NCI-H2171 (cell line): ENCODE data around the gene KSR1.

Experiments
- DNase-seq: peaks from one replicate; lab custom pipeline; 2025; lab: John Stamatoyannopoulos, UW

The KSR1 gene

DNA sequence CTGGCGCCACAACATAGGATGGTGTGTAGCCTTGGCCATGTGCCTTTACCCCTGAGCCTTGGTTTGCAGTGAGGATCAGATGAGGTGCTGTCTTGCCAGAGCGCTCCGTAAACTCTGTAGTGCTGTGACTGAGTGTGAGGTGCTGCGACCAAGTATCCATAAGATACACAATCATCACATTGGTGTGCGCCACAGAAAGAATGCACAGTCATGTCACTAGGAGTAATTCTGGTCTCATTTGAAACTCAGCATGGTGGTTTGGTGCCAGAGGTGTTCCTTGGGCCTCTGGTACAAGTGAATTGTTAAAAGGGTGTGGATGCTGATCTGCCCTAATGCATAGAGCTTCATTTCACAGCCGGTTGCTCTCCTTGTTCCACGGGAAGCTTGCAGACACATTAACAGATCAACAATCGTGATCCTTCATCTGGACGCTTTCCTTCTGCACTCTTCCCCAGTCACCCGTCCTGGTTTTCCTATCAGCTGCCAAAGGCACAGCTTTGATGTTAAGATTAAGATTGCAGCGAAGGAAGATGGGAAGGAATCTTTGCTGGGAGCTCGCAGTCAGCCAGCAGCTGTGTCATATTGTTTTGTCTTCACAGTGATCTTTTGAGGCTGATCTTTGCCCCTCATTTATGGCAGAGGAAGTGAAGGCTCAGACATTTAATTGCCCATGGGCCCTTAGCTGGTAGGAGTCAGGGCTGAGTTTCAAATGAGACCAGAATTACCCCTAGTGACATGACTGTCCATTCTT lies 79.1 kb downstream of the KSR1 start:
- no peak for DNase-seq

GRCh38 chr17:27535975-27536374 lies 79.7 kb downstream of the KSR1 start:
- no peak for DNase-seq

- no peak for DNase-seq
Measured at GRCh38 chr17:27536781-27537180, 80.5 kb downstream of the KSR1 start.

GRCh38 chr17:27538156-27538955 lies 82.1 kb downstream of the KSR1 start:
- DNase-seq: no peak

DNA sequence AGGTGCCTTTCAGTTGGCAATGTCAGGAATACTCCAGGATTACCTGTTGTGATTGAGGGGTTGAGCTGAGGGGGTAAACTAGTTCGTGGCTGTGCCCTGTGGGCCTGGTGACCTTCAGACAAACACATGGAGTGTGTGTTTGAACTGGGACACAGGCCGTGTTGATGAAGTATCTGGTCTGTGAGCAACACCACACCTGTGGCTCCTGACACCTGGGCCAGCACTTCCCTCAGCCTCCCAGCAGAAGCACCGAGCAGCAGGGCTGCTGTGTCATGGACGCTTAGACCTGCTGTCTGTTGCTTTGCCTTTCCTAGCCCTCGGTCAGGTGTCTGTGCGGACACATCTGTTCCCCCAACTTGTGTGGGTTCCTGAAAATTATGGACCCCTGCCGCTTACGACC lies 82.9 kb downstream of the KSR1 start:
- DNase-seq: no peak

DNA sequence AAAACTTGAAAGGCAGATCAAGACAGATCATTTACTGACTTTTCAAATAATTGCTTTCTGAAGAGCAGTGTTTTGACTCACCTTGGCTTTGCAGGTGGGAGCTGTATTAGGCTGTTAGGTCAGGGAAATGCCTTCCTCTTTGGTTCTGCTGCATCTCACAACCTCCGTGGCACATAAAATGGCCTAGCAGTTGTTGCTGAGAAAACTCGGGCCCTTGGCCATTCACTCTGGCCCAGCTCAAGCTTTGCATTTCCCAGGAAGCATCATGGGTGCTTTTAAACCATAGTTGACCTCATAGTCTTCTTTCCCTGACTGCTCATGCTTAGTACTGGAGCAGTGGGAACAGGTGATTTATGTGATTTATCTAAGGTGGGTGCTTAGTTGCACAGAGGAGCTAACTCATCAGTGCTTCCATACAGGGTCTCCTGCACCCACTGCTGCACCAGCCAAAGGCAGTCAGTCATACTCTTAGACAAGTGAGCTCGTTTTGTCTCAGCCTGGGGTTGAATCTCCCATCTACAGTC lies 83.6 kb downstream of the KSR1 start:
- DNase-seq: no peak

DNA sequence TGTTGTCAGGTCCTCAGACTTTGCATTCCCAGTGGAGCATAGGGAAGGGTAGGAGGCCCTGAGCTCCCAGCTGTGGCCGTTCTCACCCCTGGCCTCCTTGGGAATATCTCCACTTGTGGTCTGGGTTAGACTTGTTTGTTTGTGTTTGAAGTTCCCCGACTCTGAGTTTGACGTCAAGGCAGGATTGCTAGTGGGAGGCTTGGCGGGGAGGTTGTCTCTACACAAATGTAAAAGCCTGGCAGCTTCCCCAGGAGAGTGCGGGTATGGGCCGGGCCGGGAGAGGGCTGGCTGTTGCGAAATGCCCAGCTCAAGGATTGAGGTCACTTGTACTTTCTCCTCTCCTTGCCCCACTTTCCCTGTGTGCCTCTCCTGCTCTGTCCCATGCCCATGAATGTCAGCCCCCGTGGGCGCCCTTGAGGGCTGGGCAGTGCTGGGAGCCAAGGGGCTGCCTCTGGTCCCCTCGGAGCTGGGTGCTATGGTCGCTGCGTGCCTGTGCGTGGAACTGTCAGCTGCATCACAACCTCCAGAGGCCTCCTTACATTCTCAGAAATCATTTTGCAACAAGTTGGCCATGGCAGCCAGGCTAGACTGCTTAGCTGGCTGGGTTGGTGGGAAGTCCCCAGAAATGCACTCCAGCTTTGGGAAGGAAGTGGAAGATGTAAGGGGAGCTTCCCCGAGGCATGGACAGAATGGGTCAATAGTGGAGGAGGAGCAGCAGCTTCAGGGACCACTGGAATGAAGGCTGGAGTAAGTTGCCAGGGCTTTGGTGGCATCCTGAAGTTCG lies 84.3 kb downstream of the KSR1 start:
- no peak for DNase-seq

GRCh38 chr17:27541301-27542023 lies 85.2 kb downstream of the KSR1 start:
- DNase-seq: no peak

- DNase-seq: no peak
Measured at GRCh38 chr17:27542841-27543463, 86.7 kb downstream of the KSR1 start.

DNA sequence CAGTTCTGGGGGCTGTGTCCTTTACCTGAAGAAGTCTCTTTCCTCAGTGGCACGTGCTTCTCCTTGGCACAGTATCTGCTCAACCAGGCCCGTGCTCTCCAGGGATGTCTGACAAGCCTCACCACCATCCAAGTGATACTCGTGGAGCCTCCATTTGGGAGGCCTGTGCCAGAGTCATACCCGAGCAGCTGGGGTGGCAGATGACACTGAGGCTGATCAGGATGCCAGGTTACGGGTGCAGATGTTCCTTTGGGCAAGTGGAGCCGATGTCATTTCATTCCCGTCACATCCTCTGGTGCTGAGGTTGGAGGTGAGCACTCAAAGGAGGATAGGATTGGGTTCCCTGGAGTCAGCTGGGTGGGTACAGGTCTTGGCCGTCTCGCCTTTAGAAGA lies 87.2 kb downstream of the KSR1 start:
- DNase-seq: no peak

GRCh38 chr17:27543958-27544349 lies 87.7 kb downstream of the KSR1 start:
- no peak for DNase-seq

GRCh38 chr17:27544350-27545131 lies 88.3 kb downstream of the KSR1 start:
- no peak for DNase-seq

DNA sequence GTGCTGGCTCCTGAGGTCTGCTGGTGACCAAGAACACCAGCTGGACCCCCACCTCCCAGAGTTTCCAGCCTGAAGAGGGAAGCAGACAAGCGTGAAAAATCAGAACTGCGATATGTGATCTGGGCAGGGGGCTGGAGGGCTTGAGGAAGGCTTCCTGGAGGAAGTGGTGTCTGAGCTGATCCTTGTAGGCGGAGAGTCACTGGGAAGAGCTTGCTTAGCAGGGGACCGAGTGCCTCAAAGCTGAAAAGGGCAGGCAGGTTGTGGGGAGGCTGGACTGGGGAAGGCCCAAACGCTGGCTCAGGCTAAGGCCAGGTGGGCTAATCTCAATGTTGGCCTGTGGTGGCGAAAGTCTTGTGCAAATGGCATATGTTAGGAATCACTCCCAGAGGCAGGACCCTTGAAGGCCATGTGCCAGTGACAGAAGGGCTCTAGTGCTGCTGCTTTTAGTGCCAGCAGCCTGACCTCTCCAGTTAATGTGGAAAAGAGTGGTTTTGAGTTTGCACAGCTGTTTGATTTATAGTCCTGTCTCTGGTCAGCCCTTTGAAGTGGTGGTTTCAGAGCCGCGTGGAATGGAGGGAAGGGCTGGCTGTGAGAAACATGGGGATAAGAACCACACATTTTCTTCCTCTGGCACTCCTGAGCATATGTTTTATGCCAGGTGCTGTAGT lies 89.4 kb downstream of the KSR1 start:
- no peak for DNase-seq

DNA sequence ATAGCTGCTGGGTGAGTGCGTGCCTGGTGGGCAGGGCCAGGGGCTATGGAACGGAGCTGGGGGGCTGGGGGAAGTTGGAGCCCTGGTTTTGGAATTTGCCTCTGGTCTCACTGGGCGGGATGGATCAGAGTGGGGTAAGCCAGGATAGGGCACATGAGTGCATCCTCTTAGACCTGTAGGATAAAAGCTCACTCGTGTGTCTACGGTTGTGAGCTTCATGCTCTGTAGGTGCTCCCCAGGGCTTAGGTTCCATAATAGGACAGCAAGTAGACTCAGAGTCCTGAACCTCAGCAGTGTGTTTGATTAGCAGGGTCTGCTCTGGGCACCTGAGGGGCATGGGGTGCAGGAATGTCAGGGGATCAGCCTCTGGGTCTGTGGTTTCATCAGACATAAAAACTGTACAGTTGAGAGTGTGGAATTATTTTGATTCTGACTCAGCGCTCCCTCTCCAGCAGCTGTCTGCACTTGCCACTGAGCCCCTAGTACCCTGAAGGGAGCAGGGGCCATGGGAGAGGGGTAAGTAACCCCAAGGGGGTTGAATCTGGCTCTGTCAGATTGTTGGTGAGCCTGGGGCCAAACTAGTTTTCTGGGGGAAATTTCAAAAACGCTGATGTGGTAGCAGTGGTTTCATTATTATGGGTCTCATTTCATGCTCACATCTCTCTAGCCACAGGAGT lies 90.5 kb downstream of the KSR1 start:
- no peak for DNase-seq

GRCh38 chr17:27547301-27547683 lies 91.0 kb downstream of the KSR1 start:
- no peak for DNase-seq

- DNase-seq: no peak
Measured at GRCh38 chr17:27548369-27548768, 92.1 kb downstream of the KSR1 start.

DNA sequence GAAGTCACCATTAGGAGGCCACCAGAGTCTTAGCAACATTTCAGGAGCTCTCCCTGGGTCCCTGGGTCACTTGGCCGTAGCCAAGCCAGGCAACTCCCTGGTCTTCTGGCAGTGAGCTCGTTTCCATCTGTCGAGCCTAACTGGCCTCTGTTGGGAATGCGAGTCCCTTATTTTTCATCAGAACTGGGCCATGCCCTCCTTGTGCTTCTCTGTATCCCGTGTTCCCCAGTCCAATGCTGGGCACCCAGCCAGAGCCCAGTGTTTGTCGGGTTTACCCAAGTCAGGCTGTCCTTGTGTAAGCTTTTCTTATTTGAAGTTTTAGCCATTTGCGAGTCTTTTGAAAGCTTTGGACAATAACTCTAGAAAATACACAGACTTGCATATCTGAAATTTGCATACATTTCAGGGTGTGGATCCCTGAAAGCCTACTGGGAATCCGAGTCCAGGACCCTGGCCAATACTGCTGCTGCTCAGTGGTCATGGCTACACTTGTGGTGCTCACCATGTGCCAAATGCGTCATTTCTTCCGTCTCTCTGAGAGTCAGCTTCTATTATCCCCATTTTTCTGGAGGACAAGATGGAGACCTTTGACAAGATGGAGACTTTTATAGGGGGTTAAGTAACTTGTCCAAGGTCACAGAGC lies 93.1 kb downstream of the KSR1 start:
- DNase-seq: no peak

GRCh38 chr17:27550291-27550930 lies 94.2 kb downstream of the KSR1 start:
- no peak for DNase-seq
